HG03108 (cell line): Measurements from ENCODE around the gene MRPS23.

ENCODE experiments used
- ATAC-seq: cut with Tn5 transposase; IDR thresholded peaks from one replicate; pipeline ENCODE4 v1.9.1; 2021; ENCODE audit warnings: moderate library complexity; ENCODE audit not compliant: unreplicated experiment

The MRPS23 gene

DNA sequence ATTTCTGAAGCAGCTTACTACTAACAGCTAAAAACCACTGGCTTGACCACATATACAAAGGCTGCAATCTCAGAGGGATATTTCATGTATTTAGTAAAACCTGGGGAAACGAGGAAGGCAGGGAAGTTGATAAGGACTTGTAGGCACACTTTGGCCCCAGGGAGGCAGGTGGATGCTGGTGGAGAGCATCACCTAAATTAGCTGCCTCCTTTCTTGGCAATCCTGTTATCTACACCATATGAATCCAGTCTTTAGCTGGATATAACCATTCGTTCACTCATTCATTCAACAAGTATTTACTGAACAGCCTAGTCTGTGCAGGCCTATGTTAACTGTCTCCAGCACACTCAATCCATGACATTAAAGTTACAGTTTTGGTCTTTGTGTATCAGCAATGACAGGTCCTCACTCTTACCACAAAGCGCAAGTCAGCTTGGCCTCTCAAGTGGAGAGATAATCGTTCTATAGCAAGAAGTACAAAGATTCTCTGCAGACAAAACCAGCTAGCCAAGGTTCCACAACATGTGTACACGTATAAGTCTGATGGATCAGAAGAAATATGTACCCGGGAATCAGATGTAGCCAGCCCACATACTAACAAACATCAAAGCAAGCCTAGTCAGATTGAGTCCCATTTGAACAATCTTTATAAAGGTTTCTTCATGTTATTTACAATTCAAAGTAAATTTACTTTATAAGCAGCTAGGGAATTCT, 10.8 kb downstream of the MRPS23 start:
- ATAC-seq: no peak

DNA sequence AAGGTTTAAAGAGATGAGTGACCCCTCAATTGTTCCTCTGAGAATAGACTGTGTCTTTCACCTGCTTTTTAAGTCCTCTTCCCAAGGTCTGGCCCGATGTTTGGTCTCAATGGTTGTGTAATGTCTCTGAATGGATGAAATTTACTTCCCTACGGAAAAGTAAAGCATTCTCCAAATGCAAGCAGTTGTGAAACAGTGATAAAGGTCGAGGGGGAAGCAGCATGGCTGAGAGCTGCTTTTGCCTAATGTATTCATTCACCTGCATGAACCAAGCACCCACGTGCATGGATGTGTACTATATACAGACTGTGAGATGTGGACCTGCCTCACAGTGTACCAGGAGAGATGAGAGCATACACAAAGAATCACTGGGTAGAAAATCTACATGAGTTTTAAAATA, 11.4 kb downstream of the MRPS23 start:
- ATAC-seq: no peak

DNA sequence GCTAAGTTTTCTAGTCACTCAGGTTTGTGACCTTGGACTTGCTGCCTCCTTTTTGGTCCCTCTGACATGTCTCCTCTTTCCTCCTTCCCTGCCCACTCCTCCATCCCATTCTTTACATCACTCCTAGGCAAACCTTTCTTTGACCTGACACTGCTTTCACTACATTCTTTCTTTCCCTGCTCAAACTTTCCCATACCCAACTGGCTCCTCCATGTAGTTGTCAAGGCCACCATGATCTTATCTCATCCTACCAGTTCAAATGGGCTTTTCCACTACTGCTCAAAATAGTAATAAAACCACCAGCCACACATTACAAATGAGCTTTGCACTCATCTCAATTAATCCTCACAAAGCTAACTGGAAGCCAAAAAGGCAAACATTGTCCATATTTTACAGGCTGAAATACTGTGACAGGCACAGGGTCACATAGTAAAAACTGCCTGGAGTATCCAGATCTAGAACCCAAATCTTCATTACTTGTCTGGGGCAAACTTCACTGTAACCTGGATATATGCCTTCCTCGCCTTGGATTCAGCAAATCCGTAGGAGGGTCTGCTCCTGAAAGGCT, 14.4 kb downstream of the MRPS23 start:
- ATAC-seq: no peak

DNA sequence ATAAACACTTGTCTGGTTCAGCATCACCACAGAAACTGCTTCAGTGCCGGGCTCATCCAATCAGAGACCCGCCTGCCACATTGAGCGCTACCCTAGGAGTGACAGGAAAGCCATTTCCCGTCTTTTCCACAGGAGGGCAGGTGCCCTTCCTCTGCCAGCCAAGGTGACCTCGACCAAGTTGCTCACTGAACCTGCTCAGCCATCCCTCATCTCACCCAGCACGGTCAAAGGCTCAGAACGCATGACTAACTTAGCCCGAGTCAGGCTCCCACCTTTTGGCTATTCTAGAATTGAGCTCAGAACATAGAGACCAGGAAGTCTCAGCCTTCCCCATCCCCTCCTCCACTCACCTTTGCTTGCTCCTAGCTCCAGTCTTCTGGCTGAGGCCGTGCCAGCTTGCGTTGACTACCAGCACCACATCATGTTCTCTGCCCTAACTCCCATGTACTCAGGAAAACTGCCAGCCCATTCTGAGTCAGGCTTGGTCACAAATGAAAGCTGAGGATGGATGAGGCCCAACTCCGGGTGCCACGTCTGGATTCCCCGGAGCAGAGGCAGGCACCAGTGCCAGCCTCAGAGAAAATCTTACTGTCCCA, 15.6 kb downstream of the MRPS23 start:
- no peak for ATAC-seq

DNA sequence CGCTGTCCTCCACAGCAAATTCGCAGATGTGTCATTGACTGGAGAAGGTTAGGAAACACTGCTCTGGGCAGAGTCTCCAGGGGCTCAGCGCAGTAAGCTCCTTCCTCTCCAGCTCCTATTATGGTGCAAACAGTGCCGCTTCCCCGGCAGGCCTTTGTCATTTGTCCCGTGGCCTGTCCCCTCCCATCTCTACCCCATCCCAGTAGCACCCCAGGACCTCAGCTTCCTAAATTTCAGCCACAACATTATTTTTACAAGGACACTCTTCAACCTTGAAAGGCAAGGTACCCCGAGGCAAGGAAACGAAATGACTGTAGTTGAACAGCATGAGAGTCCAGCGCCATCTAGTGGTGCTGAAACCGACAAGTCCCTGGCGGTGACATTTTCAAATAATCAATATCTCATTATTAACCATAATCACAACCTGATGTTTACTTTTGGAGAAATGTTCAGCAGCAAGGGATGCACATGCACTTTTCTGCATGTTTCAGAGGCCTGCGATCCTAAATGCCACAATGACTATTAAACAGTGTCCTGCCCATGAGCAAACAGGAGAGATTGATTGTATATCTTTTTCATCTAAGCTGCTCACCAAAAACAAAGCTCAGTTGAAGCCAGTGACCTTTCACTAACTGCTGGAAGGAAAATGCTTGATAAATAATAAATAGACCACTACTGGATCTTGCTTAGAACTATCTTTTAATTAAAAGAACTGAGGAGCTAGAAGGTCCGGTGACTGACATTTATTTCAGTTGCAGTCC, 16.5 kb downstream of the MRPS23 start:
- no peak for ATAC-seq

DNA sequence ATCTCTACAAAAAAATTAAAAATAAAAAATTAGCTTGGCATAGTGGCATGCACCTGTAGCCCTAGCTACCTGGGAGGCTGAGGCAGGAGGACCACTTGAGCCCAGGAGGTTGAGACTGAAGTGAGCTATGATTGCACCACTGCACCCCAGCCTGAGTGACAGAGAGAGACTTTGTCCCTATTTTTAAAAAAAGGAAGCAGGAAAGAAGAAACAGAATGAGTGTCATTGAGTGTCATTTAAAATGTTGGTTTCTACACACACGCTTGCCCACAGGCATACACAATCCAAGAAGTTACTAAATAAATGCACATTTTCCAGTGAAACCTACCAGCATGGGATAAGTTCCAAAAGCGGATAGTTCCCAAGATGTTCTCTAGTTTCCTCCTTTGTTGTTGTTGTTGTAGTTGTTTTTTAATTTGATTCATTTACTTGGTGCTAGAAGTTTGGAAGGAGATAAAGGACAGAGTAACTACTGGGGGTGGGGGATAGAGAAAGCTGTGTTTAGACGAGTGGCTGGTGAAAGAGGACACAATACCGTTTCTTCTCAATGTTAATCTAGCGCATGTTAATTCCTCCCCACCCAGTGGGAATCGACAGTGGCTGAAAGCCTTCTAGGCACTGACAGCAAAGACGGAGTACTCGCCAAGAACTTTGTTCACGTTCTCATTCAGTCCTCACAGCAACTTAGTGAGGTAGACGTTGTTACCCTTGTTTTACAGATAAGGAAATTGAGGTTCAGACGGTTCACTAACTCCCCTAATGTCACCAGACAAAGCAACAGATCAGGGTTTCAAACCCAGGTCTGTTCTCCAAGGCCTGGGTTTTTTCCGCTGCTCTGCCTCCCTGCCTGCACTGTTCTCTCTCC, 17.3 kb downstream of the MRPS23 start:
- no peak for ATAC-seq

DNA sequence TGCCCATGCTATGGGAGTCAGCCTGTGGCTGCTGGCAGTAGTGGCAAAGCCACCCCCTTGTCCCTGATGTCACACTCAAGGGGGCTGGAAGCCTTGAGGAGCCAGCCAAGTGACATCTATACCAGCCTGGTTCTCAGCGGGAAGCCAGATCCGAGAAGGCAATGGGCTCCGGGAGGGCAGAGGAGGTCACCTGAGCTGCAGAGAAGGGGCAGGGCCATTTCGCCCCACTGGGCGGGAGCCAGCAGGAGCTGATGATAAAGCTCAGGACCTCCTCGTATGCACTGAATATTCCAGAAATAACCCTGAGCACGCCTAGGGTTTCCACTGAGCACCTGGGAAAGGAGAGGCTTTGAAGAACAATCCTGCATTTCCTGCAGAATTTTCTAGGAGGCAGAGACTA, 19.0 kb downstream of the MRPS23 start:
- no peak for ATAC-seq

DNA sequence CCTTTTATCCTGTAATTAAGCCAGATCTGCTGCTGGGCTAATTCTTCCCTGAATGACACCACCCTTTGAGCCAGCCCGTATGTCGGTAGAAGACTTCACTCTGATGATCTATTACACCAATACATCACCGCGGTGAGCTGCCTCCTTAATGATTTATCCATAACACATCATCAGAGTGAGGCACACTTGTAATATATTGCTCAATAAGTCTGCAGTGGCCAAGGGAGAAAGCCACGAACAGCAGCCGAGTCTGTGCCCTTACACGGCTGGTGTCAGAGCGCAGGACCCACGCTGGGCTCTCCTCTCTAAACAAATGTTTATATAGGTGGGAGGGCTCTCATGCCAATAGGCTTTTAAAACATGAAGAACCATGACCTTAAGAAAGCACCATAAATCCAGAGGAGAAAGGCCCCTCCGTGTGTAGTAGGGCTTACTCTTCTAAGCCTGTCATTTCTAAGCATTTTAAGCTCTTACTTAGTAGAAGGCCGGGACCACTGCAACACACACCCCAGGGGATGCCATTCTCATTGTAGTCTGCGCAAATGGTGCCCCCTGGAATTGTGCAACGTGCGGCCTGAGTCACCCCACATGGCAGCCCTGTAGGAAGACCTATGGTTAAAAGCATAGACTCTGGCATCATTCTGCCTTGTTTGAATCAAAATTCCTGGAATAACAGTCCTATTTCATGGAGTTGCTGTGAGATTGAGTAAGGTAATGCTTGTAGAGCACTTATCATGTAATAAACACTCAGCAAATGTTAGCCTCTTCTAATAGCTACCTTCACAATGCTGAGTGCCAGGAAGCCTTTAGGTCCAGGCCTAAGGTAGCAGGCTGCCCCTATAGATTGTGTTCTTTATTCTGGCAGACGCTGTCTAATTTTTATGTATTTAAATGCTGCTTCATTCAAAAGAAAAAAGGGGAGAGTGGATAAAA, 26.1 kb downstream of the MRPS23 start:
- no peak for ATAC-seq

DNA sequence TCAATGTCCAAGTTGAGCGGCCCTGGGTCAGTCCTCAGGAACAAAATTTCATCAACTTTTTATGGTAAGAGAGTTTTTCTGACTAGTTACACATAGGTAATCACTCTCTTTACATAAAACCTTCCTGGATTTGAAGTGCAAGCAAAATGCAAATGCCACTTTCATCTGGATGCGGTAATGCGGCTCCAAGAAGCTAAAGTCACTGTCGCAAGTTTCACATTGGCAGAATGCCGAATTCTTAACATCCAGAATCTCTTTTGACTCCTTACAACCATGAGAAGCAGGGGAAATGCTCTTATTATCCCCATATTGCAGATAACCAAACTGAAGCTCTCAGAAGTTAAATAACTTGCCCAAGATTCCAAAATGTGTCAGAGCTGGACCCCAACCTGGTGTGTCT, 30.0 kb downstream of the MRPS23 start:
- no peak for ATAC-seq

DNA sequence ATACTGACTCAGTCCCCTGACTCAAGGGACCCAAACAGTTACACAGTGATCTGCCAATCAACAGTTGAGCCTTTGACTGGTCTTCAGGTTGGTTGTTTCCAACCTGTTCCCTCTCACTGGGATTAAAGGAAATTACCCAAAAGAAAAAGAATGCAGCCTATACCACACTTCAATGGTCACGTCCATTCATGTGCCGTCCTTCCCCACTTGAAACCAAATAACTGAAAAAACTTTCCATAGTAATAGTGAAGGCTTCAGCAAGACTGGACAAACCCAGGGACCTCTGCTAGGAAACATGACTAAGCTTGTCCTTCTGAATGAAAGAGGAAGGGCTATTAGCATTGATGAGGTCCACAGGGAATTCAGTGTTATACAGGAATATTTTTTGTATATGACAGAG, 30.6 kb downstream of the MRPS23 start:
- ATAC-seq: no peak

DNA sequence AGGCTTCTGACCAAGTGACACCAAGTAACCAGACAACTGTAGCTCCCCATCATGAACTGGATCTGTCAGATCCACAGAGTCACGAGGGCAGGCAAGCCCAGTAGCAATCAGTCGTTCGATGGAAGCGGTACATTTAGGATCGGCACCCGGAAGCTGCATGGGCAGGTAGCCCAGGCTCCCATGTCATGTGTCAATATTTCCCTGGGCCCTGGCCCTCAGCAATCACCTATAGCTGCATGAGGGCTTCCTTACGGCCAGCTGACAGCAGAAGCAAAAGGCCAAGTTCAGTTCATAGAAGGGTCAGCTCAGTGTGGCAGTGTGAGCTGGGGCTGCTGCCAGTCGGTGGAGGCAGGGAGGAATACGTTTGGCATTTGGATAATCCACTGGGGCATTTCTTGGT, 31.8 kb downstream of the MRPS23 start:
- ATAC-seq: no peak

DNA sequence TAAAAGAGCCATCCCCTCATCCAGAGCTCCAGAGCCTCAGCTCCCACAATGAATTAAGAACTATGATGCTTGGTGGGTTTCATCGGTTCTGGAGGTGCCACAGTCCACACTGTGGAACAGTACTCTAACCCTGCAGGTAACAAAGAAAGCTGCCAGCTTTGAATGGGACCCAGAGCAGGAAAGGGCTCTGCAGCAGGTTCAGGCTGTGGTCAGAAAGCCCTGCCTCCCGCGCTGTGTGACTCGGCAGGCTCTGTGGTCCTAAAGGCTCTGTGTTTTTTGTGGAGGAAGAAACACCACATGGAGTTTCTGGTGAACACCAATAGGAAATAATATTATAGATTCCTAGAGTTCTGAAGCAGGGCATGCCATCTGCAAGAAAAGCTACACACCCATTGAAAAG, 32.5 kb downstream of the MRPS23 start:
- no peak for ATAC-seq

DNA sequence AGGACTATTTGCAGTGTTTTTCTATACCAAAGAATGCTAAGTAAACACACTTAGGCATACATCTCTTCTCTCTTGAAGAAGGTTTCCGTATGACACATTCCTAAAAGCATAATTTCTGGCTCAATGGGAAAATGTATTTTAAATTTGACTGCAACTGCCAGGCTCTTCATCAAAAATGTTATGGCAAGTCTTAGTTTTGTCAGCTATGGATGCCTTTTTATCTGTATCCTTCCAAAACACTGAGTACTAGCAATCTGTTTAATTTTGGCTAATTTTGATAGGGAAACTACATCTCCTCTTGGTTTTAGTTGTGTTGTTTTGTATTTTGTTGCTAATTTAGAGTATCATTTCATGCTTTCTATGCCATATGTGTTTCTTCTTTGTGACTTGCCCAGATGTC, 35.4 kb downstream of the MRPS23 start:
- no peak for ATAC-seq

DNA sequence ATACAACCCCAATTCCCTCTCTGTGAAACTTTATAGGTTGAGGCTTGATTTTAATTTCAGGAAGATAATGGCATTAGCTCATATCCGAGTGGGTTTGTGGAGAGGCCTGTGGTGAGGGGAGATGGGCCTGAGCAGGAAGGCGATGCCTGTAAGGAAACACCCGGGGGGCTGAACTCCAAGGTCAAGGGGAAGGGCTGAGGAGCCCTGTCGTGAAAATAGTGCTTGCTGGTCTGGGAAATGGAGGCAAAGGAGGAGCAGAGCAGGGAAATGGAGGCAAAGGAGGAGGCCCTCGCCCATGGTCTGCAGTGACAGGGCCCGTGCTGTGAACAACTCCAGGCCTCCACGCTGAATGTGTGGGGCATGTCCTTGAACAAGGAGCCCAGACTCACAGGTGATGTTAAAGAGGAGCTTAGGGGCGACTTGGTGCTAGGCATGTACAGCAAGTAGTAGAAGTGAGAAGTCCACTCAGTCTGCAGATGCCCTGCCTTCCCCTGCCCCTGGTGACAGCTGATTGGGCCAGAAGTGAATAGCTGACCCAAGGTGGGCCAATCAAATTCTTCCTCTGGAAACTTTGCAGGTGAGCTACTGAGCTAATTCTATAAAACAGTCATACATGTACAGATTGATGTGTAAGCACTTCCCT, 38.1 kb downstream of the MRPS23 start:
- no peak for ATAC-seq

DNA sequence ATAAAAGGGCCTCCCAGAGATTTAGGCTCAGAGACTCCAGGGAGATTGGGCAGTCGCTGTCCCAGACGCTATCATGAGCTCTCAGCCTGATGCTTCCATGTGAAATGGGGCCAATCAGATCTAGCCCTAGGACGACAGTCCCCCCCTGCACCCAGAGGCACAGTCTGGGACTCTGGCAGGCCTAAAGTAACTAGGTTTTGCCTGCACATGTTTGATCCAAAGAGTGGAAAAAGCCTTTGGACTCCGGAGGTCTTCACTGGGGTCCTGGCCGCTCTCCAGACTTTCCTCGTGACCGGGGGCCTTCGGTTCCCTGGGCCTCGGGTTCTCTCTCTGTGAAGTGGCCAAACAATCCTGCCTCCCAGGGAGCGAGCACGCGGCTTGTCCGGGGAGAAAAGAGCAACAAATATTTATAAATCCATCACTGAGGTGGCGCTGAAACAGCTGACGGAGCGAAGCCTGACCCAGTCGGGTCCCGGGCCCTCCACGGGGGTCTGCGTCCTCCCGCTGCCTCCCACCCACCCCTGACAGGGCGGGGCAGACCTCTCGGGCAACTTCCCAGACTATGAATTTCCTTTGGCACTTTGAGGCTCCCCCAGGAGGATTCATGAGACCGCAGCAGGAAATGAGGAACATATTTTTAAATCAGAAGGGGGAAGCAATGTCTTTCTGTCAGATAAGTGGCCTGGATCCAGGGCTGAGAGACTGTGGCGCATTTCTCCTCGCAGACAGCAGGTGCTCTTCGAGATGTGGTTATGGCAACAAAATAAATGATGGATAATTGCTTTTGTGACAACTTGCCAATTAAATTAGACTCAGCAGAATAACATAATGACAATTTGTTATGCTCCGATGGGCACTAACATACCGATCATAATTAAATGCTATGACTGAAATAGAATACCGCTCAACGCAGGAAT, 38.9 kb downstream of the MRPS23 start:
- ATAC-seq: no peak

DNA sequence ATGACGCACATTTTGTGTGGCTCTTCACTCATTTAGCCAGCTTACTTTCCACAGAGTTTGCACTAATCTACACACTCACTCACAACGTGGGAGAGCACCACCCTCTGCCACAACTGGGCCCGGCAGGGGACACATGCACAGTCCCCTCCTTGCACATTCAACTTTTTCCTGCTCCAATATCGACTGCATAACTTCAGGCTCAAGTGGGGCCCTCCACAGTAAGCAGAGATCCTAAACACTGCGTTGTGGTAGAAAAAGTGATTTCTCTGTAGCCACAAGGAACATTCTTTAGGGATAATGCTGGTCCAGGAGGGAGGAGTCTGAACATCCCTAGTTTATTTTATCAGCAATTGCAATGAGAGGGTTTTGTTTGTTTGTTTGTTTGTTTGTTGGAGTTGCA, 40.0 kb downstream of the MRPS23 start:
- ATAC-seq: no peak

DNA sequence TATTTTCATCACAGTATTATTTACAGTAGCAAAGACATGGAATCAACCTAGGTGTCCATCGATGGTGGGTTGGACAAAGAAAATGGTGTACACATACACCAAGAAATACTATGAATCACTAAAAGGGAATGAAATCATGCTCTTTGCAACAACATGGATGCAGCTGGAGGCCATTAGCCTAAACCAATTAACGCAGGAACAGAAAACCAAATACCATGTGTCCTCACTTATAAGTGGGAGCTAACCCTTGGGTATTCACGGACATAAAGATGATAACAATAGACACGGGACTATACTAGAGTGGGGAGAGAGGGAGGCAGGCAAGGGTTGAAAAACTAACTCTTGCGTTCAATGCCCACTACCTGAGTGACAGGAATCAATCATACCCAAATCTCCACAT, 41.0 kb downstream of the MRPS23 start:
- ATAC-seq: no peak

DNA sequence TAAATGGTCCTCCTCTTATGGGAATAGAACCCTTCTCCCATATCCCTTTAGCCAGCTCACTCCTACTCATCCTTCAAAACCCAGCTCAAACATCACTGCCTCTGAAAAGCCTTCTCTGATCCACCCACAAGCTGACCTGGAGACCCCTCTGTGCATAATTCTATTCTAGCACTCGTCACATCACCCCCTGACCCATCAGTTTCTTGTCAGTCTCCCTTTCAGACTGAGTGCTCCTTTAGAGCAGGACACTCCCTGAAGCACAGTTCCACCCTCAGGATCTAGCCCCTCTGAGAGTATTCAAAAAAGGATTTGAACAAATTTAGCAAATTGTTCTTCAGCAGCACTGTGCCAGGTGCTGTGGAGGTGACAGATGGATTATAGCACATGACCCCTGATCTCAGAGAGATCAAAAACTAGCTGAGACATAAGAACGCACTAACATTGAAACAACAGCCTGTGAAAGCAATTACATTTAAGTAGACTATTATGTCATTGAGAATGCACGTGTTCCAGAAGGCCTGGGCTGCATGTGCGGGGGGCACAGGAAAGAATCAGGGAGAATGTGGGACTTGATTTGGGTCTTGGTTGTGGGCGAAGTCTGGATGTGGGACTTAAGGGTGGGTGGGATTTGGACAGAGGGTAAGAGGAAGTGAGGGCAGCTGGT, 43.5 kb downstream of the MRPS23 start:
- no peak for ATAC-seq
